HEK293 (cell line): ENCODE measurements around the gene SENP1.
"Not testable (repeated sequence)": the region's sequence is repeated elsewhere in the genome, so short reads cannot be mapped to it uniquely, and the experiment has no call there.

ENCODE experiments used
- CTCF ChIA-PET: fragments of 350-600 bp; formaldehyde crosslinking; extraction: SDS; loops from one replicate; lab custom pipeline; 2021; ENCODE audit warnings: antibody characterized with exemption; lab: Yijun Ruan, JAX
- POLR2A ChIA-PET: fragments of 300-600 bp; formaldehyde crosslinking; extraction: SDS; loops from one replicate; lab custom pipeline; 2020; ENCODE audit warnings: antibody characterized with exemption, inconsistent platforms; lab: Yijun Ruan, JAX
- H3K27ac ChIP-seq: fragments of 200-500 bp; sonication (Bioruptor generic); 2 replicates; pipeline ENCODE4 v1.5.1; 2014; ENCODE audit warnings: low read depth, low read length, control low read depth, inconsistent platforms; ENCODE audit errors: extremely low read depth
- H3K36me3 ChIP-seq, 2 experiments: fragments of 200-500 bp in 1 of 2; sonication (Bioruptor generic) in 1 of 2; 1 replicate in 1 of 2; 2 replicates in 1 of 2; pipeline ENCODE4 v1.5.1; 2014 to 2017; ENCODE audit warnings: inconsistent platforms in 2 of 2, low read length in 2 of 2; ENCODE audit not compliant: control insufficient read depth in 2 of 2, insufficient read depth in 1 of 2
- H3K4me1 ChIP-seq: fragments of 200-500 bp; sonication (Bioruptor generic); 2 replicates; pipeline ENCODE4 v1.5.1; 2014; ENCODE audit warnings: mild to moderate bottlenecking, low read length, inconsistent platforms; ENCODE audit not compliant: control insufficient read depth, insufficient read depth
- H3K4me3 ChIP-seq: 2 replicates; pipeline ENCODE4 v1.5.1; 2011; ENCODE audit warnings: low read depth, mild to moderate bottlenecking, control low read depth, low read length, moderate library complexity
- H3K9me3 ChIP-seq: fragments of 200-500 bp; sonication (Bioruptor generic); 2 replicates; pipeline ENCODE4 v1.5.1; 2014; ENCODE audit warnings: low read depth, low read length, inconsistent platforms; ENCODE audit not compliant: control insufficient read depth, insufficient read depth
- AEBP2 ChIP-seq: fragments of 450-650 bp; formaldehyde crosslinking; IDR thresholded peaks from 2 replicates; pipeline ENCODE4 v1.5.1; 2016; ENCODE audit warnings: missing biosample characterization, missing genetic modification characterization, borderline replicate concordance
- GLIS2 ChIP-seq: fragments of 450-650 bp; formaldehyde crosslinking; IDR thresholded peaks from 2 replicates; pipeline ENCODE4 v1.5.1; 2016; ENCODE audit warnings: missing biosample characterization, missing genetic modification characterization
- PRDM10 ChIP-seq: fragments of 450-650 bp; formaldehyde crosslinking; IDR thresholded peaks from 2 replicates; pipeline ENCODE4 v1.5.1; 2016; ENCODE audit warnings: missing biosample characterization, missing genetic modification characterization
- ZFP3 ChIP-seq: fragments of 450-650 bp; formaldehyde crosslinking; IDR thresholded peaks from 2 replicates; pipeline ENCODE4 v1.5.1; 2016; ENCODE audit warnings: low read depth, missing biosample characterization, missing genetic modification characterization
- ZNF133 ChIP-seq: fragments of 450-650 bp; formaldehyde crosslinking; IDR thresholded peaks from 2 replicates; pipeline ENCODE4 v1.5.1; 2016; ENCODE audit warnings: missing biosample characterization, missing genetic modification characterization
- ZNF138 ChIP-seq: fragments of 450-650 bp; formaldehyde crosslinking; IDR thresholded peaks from 2 replicates; pipeline ENCODE4 v1.5.1; 2016; ENCODE audit warnings: missing biosample characterization, missing genetic modification characterization, borderline replicate concordance
- ZNF140 ChIP-seq: fragments of 450-650 bp; formaldehyde crosslinking; IDR thresholded peaks from 2 replicates; pipeline ENCODE4 v1.5.1; 2016; ENCODE audit warnings: missing biosample characterization, missing genetic modification characterization
- ZNF175 ChIP-seq: fragments of 450-650 bp; formaldehyde crosslinking; IDR thresholded peaks from 2 replicates; pipeline ENCODE4 v1.5.1; 2016; ENCODE audit warnings: missing biosample characterization, missing genetic modification characterization
- ZNF19 ChIP-seq: fragments of 450-650 bp; formaldehyde crosslinking; IDR thresholded peaks from 2 replicates; pipeline ENCODE4; 2016; ENCODE audit warnings: missing biosample characterization, missing genetic modification characterization, low read depth
- ZNF280D ChIP-seq: fragments of 450-650 bp; formaldehyde crosslinking; IDR thresholded peaks from 2 replicates; pipeline ENCODE4 v1.5.1; 2016; ENCODE audit warnings: missing biosample characterization, missing genetic modification characterization
- ZNF48 ChIP-seq: fragments of 450-650 bp; formaldehyde crosslinking; IDR thresholded peaks from 2 replicates; pipeline ENCODE4 v1.5.1; 2016; ENCODE audit warnings: missing biosample characterization, missing genetic modification characterization
- ZNF530 ChIP-seq: fragments of 450-650 bp; formaldehyde crosslinking; IDR thresholded peaks from 2 replicates; pipeline ENCODE4 v1.5.1; 2016; ENCODE audit warnings: low read depth, missing biosample characterization, missing genetic modification characterization
- ZNF571 ChIP-seq: fragments of 450-650 bp; formaldehyde crosslinking; IDR thresholded peaks from 2 replicates; pipeline ENCODE4 v1.5.0; 2017; ENCODE audit warnings: missing biosample characterization, missing genetic modification characterization
- ZNF600 ChIP-seq: fragments of 450-650 bp; formaldehyde crosslinking; IDR thresholded peaks from 2 replicates; pipeline ENCODE4 v1.5.1; 2016; ENCODE audit warnings: missing biosample characterization, missing genetic modification characterization
- ZNF747 ChIP-seq: fragments of 450-650 bp; formaldehyde crosslinking; IDR thresholded peaks from 2 replicates; pipeline ENCODE4 v1.5.1; 2016; ENCODE audit warnings: missing biosample characterization, missing genetic modification characterization
- ZNF843 ChIP-seq: fragments of 450-650 bp; formaldehyde crosslinking; IDR thresholded peaks from 2 replicates; pipeline ENCODE4 v1.5.1; 2016; ENCODE audit warnings: missing biosample characterization, missing genetic modification characterization
- ZSCAN30 ChIP-seq: fragments of 450-650 bp; IDR thresholded peaks from 2 replicates; pipeline ENCODE4 v1.5.1; 2018; ENCODE audit warnings: missing biosample characterization, mild to moderate bottlenecking, missing genetic modification characterization, moderate library complexity
- ZSCAN4 ChIP-seq: fragments of 450-650 bp; formaldehyde crosslinking; IDR thresholded peaks from 2 replicates; pipeline ENCODE4 v1.5.1; 2017; ENCODE audit warnings: missing biosample characterization, missing genetic modification characterization

Gene SENP1

GRCh38 chr12:48111312-48111693 is 5.4 kb upstream of the SENP1 start:
- H3K27ac ChIP-seq, H3K36me3 ChIP-seq, H3K4me3 ChIP-seq, H3K9me3 ChIP-seq, H3K4me1 ChIP-seq, CTCF ChIA-PET: not testable (repeated sequence)
- POLR2A ChIA-PET = interaction anchor here (2.3 kb wide), 1 partner anchor 8 kb away, joined by 15 read pairs; the partner anchor contains the start of gene PFKM
- peak; percentile 69 for TF ChIP-seq ZNF600 (tag by site-specific recombination)

GRCh38 chr12:48110691-48111311 is 4.9 kb upstream of the SENP1 start:
- CTCF ChIA-PET = interaction anchor here (1.0 kb wide), 1 partner anchor 10 kb away, joined by 3 read pairs; no protein-coding TSS in a partner anchor
- H3K36me3 ChIP-seq = no peaks in the 10 kb centered on the region
- H3K4me1 ChIP-seq = no peaks in the 10 kb centered on the region
- no peak overlapping the region for H3K4me3 ChIP-seq
- no peak overlapping the region for H3K27ac ChIP-seq
- TF ChIP-seq ZNF48 (tag by site-specific recombination) (no peak), ZNF280D (tag by site-specific recombination) (no peak), ZNF138 (tag by site-specific recombination) (no peak), ZNF747 (no peak), ZSCAN30 (tag by site-specific recombination) (no peak), ZNF19 (tag by site-specific recombination) (no peak), ZNF175 (tag by site-specific recombination) (no peak), GLIS2 (tag by site-specific recombination) (no peak), AEBP2 (tag by site-specific recombination) (no peak), ZNF133 (tag by site-specific recombination) (no peak), PRDM10 (no peak), ZNF530 (tag by site-specific recombination) (no peak), ZSCAN4 (tag by site-specific recombination) (no peak), ZNF571 (tag by site-specific recombination) (no peak), ZNF140 (tag by site-specific recombination) (no peak), ZFP3 (tag by site-specific recombination) (no peak), ZNF843 (tag by site-specific recombination) (no peak)
- TF ChIP-seq, all 188 proteins: peak for 0
- H3K9me3 ChIP-seq = no peaks in the 10 kb centered on the region
- POLR2A ChIA-PET = interaction anchor here (1.0 to 2.3 kb wide), 2 partner anchors 8 to 47 kb away, joined by 3 to 15 read pairs; partner anchors contain the start of genes ASB8 and PFKM
